SK-MEL-5 (cell line): ENCODE measurements around the gene ZER1. TPM values are rescaled to one million over a fixed set of nuclear protein-coding genes. Genes with fewer than 3 reads are reported as not detected.
"Not testable (repeated sequence)": the region's sequence is repeated elsewhere in the genome, so short reads cannot be mapped to it uniquely, and the experiment has no call there.

Experiments
- DNase-seq: peaks from one replicate; pipeline ENCODE4 v3.0.0-alpha.2; 2016; ENCODE audit warnings: low read depth, low spot score
- in situ Hi-C: cut with HindIII; loops from 2 replicates; pipeline ENCODE4 v1.10.0; 2016; ENCODE audit warnings: low sequenced_read_pairs, high pct_unique_total_duplicates, low pct_unique_long_range_greater_than_20kb
- polyA plus RNA-seq, 2 experiments: library from polyadenylated mRNA; depleted of rRNA; stranded (reverse); fragments of >200 nt; gene quantifications; 2 replicates each; pipeline ENCODE4 v1.2.3, GENCODE V29; 2015
- total RNA-seq: library from RNA; depleted of rRNA; stranded (reverse); fragments of >200 nt; shearing (Covaris generic); gene quantifications from 2 replicates; pipeline ENCODE4 v1.2.3, GENCODE V29; 2014; rRNA removed

ZER1 gene
- 14.3 and 14.4 TPM in 2 replicates for total RNA-seq
- polyA plus RNA-seq (2015; cell fraction: cytosol; rRNA removed), result 36.8 and 50.3 TPM in 2 replicates
- 16.7 and 30.4 TPM in 2 replicates for polyA plus RNA-seq (2015; cell fraction: nucleus; rRNA removed)

GRCh38 chr9:128771745-128772519 lies at the start of gene ZER1:
Gene ZER1, minus strand, starts transcription at chr9:128771927. Its CDS starts 16,362 bp downstream, at chr9:128755565.
- DNase-seq, result peak; percentile 87
- in situ Hi-C loops, result no loop called here

DNA sequence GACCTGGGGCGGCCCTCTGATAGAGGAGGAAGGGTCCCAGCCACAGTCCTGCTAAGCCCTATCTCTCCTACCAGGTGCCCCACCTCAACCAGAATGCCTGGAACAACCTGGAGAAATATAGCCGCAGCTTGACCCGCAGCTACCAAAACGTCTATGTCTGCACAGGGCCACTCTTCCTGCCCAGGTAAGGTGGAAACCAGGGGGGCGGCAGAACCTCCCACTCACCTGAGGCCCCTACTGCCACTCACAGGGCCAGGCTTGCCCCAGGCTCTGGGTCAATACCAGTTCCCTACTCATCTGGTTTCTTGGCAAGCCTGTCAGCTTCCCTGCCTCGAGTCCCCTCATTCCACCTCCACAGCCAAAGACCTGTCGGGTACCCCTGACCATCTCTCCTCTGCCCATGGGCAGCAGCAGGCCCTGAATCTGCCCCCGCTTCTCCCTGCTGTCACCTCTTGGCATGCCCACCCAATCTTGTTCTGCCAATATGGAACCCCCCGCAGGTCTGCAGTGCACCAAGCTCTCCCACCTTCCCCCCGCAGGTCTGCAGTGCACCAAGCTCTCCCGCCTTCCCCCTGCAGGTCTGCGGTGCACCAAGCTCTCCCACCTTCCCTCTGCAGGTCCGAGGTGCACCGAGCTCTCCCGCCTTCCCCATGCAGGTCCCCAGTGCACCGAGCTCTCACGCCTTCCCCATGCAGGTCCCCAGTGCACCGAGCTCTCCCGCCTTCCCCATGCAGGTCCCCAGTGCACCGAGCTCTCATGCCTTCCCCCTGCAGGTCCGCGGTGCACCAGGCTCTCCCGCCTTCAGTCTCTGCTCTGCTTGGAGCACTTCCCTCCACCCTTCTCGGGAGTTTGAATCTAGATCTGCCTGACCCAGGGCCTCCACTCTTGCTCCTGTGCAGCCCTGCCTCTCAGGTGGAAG lies 49.2 kb upstream of the ZER1 start:
- in situ Hi-C loops, result no loop called here

DNA sequence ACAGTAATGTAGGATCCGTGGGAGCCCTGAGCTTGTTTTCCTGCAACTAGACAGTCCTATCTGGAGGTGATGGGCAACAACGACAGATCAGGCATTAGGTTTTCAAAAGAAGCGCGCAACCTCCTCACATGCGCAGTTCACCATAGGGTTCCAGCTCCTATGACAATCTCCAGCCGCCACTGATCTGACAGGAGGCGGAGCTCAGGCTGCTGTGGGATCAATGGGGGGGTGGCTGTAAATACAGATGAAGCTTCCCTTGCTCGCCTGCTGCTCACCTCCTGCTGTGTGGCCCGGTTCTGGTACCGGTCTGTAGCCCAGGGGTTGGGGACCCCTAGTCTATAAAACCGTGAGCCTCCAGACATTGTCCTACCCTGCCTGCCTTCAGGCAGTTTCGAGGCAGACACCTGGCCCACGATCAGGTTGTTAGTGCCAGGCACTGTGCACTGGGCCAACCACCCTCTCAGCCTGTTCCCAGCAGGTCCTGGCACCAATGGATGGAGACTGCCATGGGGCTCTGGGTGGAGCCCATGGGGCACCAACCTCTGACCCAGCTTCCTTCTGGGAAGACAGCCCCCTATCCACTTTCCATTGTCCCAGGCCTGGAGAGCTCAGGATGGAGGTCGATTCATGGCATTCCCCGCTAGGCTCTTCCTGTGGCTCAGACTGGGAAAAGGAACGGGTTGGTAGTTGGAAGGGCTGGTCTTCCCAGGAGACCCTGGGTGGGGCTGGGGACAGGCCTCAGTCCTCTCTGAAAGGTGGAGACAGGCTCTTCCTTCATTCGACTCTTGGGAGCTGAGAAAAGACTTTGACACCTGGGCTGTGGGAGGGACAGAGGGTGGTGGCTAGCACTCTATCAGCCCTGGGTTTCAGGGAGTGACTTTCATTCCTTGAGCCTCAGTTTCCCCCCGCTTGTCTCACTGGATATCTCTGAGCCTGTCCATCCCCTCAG lies 48.3 kb upstream of the ZER1 start:
- no peak for DNase-seq

More for the DNA sequence above, 49.2 kb upstream of the ZER1 start:
- DNase-seq, result no peak

DNA sequence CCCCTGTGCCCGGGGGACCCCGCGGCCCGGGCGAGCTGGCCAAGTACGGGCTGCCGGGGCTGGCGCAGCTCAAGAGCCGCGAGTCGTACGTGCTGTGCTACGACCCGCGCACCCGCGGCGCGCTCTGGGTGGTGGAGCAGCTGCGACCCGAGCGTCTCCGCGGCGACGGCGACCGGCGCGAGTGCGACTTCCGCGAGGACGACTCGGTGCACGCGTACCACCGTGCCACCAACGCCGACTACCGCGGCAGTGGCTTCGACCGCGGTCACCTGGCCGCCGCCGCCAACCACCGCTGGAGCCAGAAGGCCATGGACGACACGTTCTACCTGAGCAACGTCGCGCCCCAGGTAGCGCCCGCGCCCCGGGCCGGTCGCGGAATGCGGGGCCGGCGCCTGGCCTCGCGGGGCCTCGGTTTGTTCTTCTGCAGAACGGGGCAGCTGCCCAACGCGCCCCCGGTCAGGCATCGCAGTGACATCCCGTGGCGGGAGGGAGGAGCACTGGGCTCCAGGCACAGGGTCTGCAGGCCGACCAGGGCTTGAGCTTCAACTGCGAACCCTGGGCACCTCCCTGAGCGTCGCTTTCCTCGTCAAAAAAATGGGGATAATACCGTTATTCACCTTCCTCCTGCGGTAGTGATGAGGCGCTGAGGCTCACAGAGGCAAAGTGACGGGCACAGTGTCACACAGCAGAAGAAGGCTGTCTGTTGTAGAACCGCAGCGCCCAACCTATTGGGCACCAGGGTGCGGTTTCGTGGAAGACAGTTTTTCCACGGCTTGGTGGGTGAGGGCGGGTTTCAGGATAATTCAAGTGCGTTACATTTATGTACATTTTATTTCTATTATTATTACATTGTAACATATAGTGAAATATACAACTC lies 47.4 kb upstream of the ZER1 start:
- no peak for DNase-seq
- in situ Hi-C loops, result no loop called here

More for the DNA sequence above, 48.3 kb upstream of the ZER1 start:
- in situ Hi-C loops, result no loop called here

- peak; percentile 97 for DNase-seq
- in situ Hi-C loops, result no loop called here
Measured at GRCh38 chr9:128818099-128818838, 46.5 kb upstream of the ZER1 start, which contains the start of gene ENDOG. Gene ENDOG, plus strand, starts transcription at chr9:128818500. Its CDS starts 185 bp downstream, at chr9:128818685.

- in situ Hi-C loops, result no loop called here
- no peak for DNase-seq
Measured at GRCh38 chr9:128810873-128811272, 39.1 kb upstream of the ZER1 start.

- no peak for DNase-seq
- in situ Hi-C loops, result no loop called here
Measured at GRCh38 chr9:128809831-128810230, 38.1 kb upstream of the ZER1 start.

DNA sequence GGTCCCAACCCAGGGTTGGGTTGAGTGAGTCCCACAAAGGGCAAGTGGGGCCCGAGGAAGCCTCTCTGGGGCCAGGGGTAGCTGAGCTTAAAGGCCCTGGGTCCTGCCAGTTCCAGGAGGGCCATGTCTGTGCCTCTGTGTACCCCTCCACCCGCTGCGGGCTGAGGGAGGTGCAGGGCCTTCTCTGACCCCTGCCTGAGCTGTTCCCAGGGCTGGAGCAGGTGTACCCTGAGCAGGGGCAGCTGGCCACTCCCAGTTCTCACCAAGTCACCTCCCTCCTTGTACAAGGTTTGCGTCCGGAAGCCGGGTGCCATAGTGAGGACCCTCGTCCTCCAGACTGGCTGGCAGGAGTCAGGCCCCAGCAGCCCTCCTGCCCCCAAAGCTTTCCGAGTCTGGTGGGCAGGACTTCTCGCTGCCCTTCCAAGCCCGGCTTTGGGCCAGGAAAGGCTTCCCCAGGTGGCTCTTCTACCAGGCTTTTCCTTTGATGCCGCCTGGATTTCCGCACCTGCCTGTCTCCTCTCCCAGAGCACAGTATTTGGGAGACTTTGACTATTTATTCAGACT lies 37.4 kb upstream of the ZER1 start:
- no peak for DNase-seq
- in situ Hi-C loops, result no loop called here

GRCh38 chr9:128808543-128808942 lies 36.8 kb upstream of the ZER1 start:
- in situ Hi-C loops, result no loop called here
- DNase-seq, result no peak

DNA sequence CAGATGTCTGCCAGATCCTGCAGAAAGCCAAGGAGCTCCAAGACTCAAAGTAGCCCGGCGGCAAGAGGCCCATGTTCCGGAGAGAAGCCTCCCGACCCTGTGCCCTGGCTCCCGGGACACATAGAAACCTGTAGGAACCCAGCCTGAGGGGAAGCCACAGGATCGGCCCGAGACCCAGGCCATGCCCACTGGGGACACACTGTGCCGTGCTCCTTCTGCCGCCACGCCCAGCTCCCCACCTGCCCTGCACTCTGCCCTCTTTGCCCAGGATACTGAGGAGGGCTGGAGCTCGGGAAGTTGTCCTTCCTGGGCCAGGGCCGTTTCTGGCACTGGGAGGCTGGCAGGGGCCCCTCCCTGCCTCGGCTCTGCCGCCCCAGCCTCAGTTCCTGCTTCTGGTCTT lies 36.1 kb upstream of the ZER1 start:
- no peak for DNase-seq
- in situ Hi-C loops, result no loop called here

GRCh38 chr9:128805661-128806060 lies 33.9 kb upstream of the ZER1 start:
- no peak for DNase-seq
- in situ Hi-C loops, result no loop called here

DNA sequence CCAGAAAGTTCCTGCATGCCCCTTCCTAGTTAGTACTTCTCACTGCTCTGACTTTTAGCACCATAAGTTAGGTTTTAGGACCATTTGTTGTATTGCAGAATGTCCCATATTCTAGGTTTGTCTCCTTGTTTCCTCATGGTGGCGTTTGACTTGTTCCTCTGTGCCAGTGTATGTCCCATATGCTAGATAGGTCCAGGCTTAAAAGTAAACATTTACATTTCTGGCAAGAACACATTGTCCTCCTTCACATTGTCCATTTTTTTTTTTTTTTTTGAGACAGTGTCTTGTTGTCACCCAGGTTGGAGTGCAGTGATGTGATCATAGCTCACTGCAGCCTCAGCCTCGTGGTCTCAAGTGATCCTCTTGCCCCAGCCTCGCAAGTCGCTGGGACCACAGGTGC lies 30.8 kb upstream of the ZER1 start:
- no peak for DNase-seq
- in situ Hi-C loops, result no loop called here

DNA sequence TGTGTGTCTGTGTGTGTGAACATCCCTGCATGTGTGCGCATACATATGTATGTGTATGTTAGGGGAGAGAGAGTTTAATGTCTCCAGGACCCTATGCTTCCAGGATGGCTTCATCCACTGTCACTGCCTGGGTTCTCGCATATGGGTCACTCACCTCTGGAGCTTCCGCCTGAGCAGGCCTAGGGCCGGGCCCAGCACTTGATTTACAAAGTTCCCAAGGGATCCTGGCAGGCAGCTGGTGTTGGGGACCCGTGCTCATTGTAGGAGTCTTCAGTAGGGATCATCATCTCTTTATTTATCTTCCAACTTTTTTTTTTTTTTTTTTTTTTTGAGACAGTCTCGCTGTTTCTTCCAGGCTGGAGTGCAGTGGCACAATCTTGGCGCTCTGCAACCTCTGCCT lies 28.3 kb upstream of the ZER1 start:
- in situ Hi-C loops, result no loop called here
- no peak for DNase-seq

GRCh38 chr9:128798896-128799295 lies 27.2 kb upstream of the ZER1 start:
- in situ Hi-C loops, result no loop called here
- DNase-seq, result no peak

DNA sequence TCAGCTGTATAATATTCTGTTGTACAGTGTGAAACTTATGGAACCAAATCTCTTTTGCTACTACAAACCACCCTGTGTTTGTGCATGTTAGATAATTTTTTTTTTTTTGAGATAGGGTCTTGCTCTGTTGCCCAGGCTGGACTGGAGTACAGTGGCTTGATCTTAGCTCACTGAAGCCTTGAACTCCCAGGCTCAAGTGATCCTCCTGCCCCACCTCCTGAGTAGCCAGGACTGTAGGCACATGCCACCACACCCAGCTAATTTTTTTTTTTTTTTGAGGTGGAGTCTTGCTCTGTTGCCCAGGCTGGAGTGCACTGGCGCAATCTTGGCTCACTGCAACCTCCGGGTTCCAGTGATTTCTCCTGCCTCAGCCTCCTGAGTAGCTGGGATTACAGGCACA lies 23.2 kb upstream of the ZER1 start:
- DNase-seq, in situ Hi-C loops: not testable (repeated sequence)
